ENCODE measurements around the gene ATP11A.
"Not testable (repeated sequence)": the region's sequence is repeated elsewhere in the genome, so short reads cannot be mapped to it uniquely, and the experiment has no call there.

Gene ATP11A

DNA sequence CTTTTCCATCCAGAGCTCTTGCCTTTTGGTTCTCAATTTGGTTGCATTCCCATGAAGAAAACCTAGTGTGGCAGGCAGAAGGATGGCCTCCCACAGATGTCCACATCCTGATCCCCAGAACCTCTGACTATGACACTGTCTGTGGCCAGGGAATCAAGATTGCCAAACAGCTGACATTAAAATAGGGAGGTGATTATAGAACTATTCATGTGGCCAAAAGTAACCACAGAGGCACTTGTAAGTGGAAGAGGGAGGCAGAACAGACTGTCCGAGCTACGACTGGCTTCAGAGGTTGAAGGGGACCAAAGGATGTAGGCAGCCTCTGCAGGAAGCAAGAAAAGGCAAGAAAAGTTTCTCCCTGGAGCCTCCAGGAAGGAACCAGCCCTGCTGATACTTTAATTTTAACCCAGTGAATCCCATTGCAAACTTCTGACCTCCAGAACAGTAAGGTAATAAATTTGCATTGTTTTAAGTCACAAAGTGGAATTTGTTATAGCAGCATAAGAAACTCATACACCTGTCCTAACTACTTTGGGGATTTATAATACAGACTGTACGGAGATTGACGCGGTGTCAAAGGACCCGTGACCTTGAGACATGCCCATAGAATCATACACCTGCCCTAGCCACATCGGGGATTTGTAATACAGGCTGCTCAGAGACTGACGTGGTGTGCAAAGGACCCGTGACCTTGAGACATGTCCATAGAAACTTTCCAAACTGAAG is 106.5 kb downstream of the ATP11A start:
- no peak for DNase-seq (ENCODE audit: low spot score)

DNA sequence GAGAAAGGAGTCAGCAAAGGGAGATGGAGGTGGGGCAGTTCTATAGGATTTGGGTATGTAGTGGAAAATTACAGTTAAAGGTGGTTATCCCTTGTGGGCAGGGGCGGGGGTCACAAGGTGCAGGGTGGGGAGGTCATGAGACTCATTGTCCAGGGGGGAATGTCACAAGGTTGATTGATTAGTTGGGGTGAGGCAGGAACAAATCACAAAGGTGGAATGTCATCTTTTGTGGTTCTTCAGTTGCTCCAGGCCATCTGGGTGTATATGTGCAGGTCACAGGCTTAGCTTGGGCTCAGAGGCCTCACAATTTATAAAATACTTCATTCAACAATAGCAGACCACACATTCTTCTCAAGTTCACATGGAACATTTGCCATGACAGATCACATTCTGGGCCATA is 109.6 kb downstream of the ATP11A start:
- DNase-seq (ENCODE audit: low spot score): no peak

DNA sequence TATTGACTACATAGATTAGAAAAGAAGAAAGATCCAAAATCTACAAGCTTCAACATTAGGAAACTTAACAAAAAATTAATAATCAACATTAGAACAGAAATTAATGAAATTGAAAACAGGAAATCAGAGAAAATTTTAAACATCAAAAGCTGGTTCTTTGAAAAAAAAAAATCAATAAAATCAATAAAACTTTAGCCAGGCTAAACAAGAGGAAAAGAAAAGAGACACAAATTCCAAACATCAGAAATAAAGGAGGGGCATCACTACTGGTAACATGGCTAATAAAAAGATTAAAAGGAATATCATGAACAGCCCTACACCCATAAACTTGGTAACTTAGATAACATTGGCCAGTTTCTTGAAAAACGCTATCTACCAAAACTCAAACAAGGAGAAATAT is 110.2 kb downstream of the ATP11A start:
- DNase-seq (ENCODE audit: low spot score): no peak

DNA sequence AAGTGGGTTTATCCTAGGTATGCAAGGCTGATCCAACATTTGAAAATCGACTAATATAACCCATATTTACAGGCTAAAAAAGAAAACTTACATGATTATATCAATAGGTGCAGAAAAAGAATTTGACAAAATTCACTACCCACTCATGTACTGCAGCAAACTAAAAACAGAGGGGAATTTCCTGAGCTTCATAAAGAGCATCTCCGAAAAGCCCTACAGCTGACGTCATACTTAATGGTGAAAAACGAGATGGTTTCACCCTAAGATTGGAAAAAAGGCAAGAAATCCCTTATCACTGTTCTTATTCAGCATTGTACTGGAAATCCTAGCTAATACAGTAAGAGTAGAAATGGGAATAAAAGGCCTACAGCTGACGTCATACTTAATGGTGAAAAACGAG is 111.0 kb downstream of the ATP11A start:
- DNase-seq (ENCODE audit: low spot score): not testable (repeated sequence)

DNA sequence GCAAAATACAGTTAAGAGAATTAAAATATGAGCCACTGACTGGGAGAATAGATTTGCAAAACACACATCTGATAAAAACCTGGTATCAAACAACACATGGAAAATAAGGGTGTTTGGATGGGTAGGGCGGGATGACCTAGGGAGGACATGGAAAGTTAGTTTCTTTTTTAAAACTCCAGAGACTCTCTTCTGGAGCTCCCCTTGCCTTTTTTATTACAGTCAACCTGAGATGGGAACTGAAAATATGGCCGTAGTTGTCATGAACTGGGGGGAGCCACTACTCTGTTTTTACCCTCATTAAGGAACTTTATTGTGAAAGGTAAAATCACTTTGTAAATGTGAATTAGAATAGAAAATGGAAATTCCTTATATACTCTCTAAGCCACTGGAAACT is 113.0 kb downstream of the ATP11A start:
- no peak for DNase-seq (ENCODE audit: low spot score)

DNA sequence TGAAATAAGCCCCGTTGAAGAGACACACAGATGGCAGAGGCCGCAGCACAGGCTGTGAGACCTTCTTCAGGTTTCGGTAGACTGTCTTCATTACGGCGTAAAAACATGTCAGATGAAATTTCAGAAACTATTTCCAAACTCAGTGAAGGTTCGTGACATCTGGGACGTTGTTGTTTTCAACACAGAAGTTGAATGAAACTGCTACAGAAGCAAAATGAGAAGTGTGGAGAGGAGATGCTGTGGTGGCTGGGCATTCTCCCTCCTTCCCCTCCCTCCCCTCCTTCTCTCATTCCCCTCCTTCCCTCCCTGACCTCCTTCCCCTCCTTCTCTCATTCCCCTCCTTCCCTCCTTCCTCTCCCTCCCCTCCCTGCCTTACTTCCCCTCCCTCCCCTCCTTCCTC is 113.6 kb downstream of the ATP11A start:
- no peak for DNase-seq (ENCODE audit: low spot score)

DNA sequence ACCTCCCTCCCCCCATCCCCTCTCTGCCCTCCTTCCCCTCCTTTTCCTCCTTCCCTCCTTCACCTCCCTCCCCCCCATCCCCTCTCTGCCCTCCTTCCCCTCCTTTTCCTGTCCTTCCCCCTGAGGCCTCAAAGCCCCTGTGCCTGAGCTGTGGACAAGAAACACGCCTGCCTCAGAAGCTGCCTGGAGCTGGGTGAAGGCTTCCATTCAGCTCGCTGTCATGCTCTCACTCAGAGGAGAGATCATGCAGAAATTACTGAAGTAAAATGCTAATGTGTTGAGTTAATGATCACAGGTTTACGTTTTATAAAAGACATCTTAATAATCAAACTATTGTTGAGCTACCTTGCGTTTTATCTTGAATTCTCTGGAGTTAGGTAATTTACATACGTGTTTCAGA is 114.5 kb downstream of the ATP11A start:
- DNase-seq (ENCODE audit: low spot score): no peak

DNA sequence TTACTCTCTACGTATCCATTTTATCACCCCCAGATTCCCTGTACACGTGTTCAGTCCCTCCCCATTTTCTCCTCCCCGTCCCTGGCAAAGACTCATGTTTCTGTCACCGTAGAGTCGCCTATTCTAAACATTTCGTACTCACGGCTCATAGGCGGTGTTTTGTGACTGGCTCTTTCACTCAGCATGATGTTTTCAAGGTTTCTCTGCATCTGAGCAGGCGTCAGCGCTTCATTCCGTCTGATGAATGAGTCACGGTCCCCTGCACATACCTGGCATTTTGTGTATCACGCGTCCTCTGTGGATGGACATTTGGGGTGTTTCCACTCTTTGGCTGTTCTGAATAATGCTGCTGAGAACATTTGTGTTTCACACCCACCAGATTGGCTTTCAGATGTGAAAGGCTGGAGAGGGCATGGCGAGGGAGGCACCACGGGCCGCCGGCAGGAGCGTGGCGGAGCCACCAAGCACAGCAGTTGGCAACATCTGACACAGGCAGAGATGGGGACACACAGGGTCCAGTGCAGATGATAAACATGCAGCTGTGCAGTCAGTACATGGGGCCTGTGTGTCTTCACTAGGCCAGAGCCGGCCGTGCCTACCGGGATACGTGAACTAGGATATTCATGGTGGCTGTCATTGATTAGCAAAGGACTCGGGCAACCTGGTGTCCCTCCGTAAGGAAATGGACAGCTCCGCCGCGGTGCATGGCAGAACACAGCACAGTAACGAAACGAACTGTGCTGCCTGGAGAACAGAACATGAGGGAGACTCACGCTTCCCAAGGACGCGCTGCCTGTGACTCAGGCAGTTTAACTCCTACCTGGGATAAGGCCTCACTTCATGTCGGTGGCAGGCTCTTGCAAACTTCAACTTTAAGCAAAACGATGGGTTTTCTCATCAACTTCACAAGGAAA is 117.2 kb downstream of the ATP11A start:
- DNase-seq (ENCODE audit: low spot score): no peak

DNA sequence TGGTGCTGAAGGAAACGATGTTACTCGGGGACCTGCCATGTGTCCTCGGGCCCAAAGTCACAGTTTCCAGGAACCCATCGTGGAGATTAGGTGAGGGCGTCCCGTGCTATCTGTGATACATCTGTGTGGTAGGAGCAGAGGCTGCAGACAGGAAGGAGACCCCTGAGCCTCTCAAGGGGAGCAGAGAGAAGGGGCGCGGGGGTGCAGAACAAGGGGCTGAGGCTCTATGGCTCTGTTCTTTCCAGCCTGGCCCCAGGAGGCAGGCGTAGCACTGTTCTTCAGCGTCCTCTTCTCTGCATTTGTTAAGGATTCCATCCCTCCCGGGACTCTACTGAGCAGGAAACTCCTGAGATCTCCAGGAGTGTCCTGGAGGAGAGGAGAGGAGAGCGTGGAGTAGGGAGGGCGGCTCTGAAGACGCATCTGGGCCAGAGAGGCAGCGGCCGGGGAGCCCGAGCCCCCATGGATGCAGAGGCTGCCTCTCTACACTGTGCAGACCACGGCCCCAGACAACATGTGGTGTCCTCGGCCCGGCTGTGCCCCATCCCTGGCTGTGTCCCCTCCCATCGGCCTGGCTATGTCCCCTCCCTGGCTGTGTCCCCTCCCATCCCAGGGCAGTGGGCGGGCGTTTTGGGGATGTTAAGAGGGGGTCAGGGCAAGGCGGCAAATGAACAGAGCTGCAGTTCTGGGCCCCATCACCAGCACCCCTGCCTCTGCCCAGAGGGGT is 118.0 kb downstream of the ATP11A start:
- no peak for DNase-seq (ENCODE audit: low spot score)

DNA sequence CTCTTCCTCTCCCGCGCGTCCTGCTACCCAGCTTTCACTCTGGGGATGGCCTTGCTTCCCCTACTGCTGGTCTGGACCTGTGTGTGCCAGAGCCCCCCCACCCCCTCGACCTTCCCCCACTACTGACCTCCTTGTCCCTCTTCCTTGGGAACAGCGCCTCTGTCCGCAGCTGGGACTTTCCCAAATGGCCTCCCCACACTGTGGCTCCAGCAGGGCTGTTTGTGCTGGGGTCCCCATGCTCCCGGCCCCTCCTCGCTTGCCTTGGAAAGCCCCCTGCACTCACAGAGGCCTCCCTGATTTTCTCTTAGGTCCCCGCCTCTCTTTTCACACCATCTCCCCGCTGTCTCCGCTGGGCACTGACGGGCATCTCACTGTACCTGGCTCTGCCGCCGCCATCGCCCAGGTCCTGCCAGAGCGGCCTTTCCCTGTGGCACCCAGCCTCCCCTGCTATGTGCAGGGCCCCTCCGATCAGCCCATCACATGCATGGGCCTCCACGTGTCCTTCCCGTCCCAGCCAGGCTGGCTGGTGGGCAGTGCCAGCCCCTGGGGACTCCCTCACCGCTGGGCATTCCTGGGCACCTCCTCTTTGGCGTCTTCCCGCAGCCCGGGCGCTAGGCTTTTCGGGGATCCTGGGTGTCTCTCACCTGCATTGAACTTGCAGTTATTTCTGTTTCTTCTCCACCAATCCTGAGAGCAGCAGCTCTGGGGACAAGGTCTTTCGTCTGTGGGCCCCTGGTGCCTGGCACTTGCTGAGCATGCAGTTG is 118.7 kb downstream of the ATP11A start:
- DNase-seq (ENCODE audit: low spot score): no peak

DNA sequence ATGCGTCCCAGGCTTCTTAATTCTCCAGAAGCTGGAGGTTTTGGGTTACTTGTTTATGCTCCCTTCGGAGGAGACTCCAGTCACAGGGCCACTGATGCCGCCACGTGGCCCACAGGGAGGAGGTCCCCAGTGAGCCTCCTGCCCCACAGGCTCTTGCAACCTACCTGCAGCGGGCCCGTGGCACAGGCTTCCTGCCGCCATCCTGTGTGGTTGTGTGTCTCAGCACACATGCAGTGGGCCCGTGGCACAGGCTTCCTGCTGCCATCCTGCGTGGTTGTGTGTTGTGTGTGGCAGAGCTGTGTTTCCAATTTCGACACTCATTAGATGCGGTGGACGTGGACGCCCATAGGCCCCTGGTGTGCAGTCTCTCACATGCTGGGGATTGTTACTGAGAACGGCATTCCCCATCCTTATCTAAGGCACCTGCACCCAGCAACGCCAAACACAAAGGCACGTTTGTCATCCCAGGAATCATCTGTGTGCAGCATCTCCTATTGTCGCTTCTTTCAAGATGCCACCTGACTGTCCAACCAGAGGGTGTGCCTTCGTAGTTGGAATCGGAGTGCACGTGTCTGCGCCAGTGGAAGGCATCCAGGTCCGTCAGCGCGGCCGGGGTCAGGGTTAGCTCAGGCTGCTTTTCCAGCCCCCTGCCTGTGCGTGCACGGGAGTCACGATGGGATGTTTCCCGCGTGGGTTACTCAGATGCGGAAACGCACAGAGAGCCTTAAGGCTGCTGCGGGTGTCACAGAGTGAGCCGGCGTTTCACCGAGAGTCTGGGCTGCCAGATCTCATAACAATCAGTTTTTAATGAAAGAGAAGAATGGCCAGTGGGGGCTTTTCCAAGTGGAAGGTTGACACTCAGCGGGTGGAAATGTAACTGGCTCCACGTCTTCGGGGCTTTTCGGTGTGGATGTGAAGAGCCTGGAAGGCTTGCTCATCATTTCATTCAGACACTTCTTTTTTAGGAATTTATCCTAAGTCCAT is 119.8 kb downstream of the ATP11A start:
- DNase-seq (ENCODE audit: low spot score): no peak

DNA sequence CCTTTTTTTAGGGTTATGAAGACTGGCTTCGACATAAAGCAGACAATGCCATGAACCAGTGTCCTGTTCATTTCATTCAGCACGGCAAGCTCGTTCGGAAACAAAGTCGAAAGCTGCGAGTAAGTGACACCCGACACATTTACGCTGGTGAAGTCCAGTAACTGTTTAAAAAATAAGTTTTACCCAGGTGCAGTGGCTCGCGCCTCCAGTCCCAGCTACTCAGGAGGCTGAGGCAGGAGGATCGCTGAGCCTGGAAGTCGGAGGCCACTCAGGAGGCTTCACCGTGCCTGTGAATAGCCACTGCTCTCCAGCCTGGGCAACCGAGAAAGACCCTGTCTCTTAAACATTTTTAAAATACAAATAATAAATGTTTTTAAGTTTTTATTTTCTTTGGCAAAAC is 120.8 kb downstream of the ATP11A start:
- DNase-seq (ENCODE audit: low spot score): no peak

DNA sequence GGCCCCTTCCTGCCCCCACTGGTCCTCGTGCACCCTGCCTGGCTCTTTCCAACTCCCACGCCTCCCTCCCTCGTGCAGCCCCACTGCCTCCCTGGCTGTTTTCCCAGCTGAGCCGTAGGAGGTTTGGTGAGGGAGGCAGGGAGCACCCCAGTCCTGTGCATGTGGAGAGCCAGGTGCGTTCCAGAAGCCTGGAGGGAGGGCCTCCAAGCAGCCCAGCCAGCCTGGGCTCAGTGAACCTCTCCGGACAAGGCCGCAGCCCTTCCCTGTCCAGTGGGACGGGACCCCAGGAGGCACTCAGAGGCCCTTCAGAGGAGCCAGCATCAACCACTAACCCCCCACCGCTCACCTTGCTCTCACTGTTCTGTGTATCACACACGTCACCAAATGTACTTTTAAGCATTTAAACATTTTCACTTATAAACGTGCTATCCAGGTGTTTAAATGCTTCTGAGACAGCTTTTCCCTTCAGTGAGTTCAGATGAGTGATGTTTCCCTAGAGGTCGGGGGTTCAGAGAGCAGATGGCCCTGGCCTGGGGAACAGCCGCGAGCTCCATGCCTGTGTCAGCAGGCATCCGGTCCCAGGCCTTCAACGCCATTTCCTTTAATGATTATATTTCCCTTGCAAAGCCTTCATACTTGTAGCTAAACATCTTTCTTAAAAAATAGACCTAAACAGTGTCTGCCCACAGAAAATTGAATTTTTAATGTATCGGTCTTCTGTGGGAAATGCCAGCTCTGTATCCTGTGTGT is 122.6 kb downstream of the ATP11A start:
- no peak for DNase-seq (ENCODE audit: low spot score)

DNA sequence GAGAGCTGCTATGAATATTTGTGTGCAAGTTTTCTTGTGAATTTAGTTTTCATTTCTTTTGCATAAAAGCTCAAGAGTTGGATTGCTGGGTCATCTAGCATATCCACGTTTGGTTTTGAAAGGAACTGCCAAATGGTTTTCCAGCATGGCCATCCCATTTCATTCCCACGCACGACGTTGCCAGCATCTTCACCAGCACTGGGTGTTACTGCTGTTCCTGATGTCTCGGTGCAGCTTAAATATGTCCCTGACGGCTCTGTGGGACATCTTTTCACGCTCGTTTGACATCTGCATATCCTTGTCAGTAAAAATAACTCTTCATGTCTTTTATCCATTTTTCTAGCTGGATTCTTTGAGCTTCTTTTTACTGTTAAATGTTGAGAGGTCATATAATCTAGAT is 123.7 kb downstream of the ATP11A start:
- DNase-seq (ENCODE audit: low spot score): no peak

DNA sequence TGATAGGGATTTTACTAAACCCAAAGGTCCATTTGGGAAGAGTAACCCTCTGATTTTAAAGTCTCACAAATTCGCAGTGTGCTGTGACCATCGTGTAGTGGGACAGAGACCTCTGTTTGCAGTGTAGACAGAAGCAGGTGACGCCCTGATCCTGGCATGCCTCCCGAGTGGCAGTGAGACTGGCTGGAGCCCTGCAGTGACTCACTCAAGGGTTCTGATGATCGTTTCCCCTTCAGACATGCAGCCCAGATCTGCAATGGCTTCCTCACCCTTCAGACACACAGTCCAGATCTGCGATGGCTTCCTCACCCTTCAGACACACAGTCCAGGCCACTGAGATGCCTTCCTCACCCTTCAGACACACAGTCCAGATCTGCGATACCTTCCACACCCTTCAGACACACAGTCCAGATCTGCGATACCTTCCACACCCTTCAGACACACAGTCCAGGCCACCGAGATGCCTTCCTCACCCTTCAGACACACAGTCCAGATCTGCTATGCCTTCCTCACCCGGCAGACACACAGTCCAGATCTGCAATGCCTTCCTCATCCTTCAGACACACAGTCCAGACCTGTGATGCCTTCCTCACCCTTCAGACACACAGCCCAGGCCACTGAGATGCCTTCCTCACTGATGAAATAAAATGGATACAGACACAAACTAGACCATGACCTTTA is 125.2 kb downstream of the ATP11A start:
- DNase-seq (ENCODE audit: low spot score): no peak

DNA sequence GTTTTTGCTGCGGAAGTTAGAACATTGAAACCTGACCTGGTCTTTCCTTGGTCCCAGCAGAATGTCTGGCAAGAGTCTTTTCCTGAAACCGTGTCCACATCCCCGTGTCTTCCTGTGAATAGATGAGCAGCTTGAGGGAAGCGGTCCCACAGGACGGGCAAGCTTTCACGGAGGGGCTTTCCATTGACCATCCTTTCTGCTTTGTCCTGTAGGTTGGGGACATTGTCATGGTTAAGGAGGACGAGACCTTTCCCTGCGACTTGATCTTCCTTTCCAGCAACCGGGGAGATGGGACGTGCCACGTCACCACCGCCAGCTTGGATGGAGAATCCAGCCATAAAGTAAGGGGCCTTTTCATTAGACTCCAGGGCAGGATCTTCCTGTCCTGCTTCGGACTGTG is 126.0 kb downstream of the ATP11A start:
- no peak for DNase-seq (ENCODE audit: low spot score)

DNA sequence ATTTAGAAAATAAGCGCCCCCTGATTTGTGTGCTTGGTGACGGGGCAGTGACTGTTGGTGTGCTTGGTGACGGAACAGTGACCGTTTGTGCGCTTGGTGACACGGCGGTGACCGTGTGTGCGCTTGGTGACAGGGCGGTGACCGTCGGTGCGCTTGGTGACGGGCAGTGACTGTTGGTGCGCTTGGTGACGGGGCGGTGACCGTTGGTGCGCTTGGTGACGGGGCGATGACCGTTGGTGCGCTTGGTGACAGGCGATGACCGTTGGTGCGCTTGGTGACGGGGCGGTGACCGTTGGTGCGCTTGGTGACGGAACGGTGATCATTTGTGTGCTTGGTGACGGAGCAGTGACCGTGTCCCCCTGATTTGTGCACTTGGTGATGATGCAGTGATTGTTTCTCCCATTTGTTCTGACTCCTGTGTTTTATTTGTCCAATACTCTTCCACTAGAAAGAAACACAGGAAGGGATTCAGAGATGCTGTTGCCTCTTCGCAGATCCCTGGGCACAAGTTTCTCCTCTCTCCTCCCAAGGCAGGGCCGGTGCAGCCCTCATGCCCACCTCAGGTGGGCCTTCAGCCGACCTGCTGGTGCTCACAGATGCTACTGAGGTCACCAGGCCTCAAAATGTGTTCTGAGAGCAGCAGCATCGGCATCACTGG is 128.3 kb downstream of the ATP11A start:
- DNase-seq (ENCODE audit: low spot score): no peak

DNA sequence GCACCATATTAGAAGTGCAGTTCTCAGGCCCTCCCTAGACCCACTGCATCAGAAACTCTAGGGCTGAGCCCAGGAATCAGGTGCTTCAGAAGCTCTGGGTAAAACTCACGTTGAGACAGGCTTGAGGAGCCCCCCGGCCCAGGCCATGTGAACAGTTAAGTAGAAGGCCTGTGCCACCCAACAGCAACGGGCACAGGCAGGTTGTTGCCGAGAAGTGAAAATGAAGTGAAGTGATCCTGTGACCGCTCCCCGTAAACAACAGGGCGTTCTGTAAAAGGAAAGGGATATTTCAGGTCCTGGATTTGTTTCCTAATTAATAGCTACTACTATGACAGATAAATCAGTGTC is 128.8 kb downstream of the ATP11A start:
- no peak for DNase-seq (ENCODE audit: low spot score)

DNA sequence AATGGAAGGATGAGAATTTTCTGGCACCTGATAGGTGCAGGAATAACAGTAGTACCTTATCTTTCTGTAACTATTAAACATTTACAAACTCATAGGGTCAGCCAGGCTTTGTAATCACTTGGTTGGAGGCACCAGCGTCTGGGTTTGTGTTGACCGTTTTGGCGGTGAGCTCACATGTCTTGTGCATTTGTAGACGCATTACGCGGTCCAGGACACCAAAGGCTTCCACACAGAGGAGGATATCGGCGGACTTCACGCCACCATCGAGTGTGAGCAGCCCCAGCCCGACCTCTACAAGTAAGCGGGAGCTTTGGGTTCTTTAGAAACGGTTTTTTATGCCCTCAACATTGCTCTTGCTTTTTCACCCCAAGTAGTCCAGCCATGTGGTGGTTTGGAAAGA is 129.3 kb downstream of the ATP11A start:
- no peak for DNase-seq (ENCODE audit: low spot score)
